HG03442 (cell line): Measurements from ENCODE around the gene CFAP20DC.
A peak's percentile ranks its signal among the peaks of the same experiment; 100 is the strongest.
"Not testable (repeated sequence)": the region's sequence is repeated elsewhere in the genome, so short reads cannot be mapped to it uniquely, and the experiment has no call there.

Experiments used
- ATAC-seq: cut with Tn5 transposase; IDR thresholded peaks from one replicate; pipeline ENCODE4 v1.9.1; 2021; ENCODE audit warnings: mild to moderate bottlenecking, moderate library complexity; ENCODE audit not compliant: unreplicated experiment

CFAP20DC gene

GRCh38 chr3:58824285-58824684 is 225.5 kb downstream of the CFAP20DC start:
- no peak for ATAC-seq

- not testable (repeated sequence) for ATAC-seq
These were observed 243.1 kb downstream of the CFAP20DC start for GRCh38 chr3:58806551-58807244.

DNA sequence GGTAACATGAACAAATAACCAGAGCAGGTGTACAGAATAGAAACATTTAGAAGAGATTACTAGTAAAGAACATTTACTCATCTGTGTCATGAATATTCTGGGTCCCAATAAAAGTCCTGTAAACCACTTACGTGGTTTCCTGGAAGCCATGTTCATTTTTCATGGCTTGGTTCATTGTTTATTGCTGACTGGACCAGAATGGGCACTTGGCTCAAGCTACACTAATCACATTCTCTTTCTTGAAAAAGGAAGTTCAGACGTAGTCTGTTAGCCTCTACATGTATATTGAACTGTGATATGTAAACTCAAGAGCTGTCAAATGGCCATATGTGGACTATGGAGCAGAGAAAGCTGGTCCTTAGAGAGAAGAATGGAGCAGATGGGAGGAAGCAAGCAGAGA is 244.9 kb downstream of the CFAP20DC start:
- ATAC-seq = no peak

DNA sequence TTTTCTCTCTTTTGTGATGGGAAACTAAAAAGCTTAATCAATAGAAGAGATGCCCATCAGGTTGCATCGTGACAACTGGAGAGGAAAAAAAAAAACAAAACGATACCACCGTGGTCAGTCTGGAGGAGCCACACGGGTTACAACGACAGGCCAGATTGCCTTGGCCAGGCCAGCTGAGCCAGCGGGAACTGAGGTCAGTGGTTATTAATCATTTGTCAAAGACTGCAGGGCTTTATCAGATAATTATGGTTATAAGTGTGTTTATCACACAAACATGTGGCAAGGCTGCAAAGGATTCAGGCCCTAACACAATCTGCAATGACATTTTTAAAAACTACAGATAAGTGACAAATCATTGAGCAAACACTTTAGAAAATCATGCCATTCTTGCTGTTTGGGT is 248.3 kb downstream of the CFAP20DC start:
- ATAC-seq = no peak

DNA sequence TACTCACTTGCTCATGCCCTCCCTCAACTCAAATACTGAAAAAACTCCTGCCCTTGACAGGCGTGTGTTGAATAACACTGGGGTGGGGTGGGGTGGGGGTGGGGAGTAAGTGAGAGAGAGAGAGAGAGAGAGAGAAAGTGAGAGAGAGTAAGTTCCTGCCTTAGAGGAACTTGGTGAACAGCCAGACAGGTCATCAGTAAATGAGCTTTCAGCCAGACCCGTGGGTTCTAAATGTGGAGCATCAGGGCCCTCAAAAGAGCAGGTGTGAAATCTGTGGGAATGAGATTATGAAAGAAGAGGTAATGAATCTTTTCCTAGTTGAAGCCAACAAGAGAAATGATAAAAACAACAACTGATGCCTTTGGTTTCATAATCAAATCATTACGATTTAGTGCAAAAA is 248.9 kb downstream of the CFAP20DC start:
- ATAC-seq = no peak

- ATAC-seq = no peak
These were observed 249.8 kb downstream of the CFAP20DC start for GRCh38 chr3:58800032-58800431.

DNA sequence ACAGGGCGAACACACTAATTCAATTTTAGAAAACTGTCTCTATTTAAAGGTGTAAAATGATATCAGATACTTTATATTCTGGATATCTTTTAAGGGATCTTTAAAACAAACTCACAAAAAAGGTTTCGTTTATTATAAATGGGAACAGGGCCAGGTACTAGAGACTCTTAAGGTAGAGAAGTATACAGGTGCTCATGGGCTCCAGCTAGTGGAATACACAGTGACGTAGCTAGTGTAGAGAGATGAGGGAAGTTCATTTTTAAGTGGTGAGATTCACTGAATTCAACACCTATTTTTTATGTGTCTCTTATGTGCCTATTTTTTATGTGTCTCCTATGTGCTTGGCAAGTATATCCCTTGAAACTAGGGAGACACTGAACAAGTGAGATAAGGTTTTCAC is 250.6 kb downstream of the CFAP20DC start:
- ATAC-seq = no peak

- peak; percentile 68 for ATAC-seq
These were observed 251.5 kb downstream of the CFAP20DC start for GRCh38 chr3:58798312-58798711.

GRCh38 chr3:58794750-58795149 is 255.1 kb downstream of the CFAP20DC start:
- no peak for ATAC-seq

DNA sequence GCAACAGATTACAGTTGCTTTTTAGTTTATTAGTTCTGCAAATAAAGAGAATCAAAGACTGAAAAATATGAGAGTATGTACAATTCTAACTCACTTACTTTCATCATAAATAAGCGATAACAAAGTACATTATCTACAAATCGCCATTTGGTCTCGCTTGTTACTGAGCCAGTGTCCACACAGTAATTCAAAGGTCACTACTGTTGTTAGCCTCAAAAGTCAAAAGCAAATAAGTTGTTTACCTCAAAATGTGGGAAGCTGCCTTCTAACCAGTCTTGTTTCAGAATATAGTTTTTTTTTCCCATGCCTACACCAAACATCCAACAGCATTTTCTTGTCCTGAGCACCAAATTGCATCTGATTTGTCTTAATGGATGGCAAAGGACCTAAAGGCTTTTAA is 255.9 kb downstream of the CFAP20DC start:
- ATAC-seq = no peak

DNA sequence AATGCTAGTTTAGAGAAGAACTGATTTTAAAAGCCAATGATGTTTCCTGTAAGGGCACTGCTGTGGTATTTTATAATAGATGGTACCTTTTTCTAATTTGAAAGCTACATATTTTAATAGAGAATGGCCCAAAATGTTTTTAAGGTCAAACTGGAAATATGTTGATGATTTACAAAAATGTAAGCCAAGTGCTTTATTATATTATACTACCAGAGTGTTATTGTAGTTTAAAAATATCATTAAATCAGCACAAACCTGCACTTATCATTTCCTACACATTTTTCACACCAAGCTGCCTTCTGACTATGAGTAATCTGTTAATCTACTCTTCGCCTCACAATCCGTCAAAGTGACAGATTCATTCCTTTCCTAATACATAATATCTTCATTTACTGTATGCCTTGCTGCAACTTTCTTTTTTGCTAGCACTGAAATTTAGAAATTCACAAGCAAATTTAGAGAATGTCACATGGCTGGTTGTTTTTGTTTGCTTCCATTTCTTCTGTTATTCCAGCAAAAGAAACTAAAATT is 256.8 kb downstream of the CFAP20DC start:
- ATAC-seq = no peak

DNA sequence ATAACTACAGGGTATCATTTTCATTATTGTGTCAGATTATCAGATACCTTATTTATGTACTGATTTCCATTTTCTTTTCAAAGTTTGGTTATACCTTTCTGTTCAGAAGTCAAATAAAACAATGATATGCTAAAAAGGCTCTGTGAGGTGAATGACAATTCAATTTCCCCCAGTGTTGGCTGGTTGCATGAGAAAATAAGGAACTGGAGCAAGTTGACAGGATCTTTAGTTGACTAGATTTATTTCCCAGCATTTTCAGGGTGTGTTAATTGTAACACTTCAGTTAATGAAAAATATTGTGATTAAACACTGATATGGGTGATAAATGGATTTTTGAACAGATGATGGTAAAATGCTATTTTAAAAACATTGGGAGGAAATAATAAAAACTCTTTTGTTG is 260.4 kb downstream of the CFAP20DC start:
- no peak for ATAC-seq

DNA sequence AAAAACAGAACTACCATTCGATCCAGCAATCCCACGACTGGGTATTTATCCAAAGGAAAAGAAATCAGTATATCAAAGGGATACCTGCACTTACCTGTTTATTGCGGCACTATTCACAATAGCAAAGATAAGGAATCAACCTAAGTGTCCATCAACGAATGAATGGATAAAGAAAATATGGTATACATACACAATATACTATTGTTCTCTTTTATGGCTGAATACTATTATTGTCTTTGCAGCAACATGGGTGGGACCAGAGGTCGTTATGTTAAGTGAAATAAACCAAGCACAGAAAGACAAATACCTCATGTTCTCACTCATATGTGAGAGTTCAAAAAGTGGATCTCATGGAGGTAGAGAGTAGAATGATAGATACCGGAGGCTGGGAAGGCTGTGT is 264.9 kb downstream of the CFAP20DC start:
- no peak for ATAC-seq

DNA sequence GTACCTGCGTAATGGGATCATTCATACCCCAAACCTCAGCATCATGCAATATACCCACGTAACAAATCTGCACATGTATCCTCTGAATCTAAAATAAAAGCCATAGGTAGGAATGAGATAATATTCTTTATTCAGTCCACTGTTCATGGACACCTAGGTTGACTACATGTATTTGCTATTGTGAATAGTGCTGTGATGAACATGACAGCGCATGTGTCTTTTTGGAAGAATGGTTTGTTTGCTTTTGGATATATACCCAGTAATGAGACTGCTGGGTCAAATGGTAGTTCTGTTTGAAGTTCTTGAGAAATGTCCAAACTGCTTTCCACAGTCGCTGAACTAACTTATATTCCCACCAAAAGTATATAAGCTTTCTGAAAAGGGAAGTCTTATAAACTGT is 265.4 kb downstream of the CFAP20DC start:
- ATAC-seq = no peak

GRCh38 chr3:58783845-58784244 is 266.0 kb downstream of the CFAP20DC start:
- no peak for ATAC-seq

DNA sequence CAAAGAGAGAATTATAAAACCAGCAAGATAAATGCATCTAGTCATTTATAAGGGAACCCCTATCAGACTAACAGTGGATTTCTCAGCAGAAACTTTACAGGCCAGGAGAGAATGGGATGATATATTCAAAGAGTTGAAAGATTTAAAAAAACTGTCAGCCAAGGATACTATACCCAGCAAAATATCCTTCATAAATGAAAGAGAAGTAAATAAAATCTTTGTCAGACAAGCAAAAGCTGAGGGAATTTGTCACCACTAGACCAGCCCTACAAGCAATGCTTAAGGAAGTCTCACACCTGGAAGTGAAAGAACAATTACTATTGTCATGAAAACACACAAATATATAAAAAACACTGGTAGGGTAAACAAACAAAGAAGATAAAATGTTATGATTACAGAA is 269.9 kb downstream of the CFAP20DC start:
- ATAC-seq = no peak

DNA sequence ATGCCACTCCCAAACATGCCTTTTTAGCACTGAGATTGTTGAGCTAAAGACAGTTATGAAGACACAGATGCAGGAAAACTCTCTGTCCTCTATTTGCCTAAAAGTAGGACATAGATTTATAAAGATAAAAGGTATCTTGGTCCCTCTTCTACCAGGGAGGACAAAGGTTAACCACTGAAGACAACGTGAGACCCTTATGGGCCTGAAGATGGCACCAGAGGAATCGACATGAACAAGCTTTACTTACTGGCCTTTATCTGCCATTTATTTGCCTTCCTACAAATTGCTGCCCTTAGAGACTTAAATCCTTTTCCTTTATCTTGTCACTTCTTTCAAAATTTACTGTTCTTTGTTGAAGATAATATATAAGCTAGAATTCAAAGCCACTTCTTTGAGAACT is 273.6 kb downstream of the CFAP20DC start:
- ATAC-seq = no peak

GRCh38 chr3:58772462-58772861 is 277.4 kb downstream of the CFAP20DC start:
- no peak for ATAC-seq

DNA sequence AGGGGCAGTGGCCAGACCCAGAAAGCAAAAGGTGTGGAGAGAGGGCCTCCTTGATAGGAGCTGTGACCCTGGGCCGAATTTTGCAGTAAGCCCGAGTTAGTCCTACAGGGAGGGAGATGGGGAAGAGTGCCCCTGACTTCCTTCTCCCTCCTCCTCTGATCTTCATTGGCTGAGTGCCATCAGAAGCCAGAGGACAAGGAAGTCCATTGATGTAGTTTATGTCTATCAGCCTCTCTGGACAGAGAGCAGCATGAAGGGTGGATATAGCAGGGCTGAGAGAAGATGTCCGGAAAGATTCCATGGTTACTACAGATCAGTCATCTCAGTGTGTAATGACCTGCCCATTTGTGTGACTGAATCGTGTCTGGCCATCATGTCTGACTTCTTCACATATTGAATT is 280.8 kb downstream of the CFAP20DC start:
- ATAC-seq = no peak

DNA sequence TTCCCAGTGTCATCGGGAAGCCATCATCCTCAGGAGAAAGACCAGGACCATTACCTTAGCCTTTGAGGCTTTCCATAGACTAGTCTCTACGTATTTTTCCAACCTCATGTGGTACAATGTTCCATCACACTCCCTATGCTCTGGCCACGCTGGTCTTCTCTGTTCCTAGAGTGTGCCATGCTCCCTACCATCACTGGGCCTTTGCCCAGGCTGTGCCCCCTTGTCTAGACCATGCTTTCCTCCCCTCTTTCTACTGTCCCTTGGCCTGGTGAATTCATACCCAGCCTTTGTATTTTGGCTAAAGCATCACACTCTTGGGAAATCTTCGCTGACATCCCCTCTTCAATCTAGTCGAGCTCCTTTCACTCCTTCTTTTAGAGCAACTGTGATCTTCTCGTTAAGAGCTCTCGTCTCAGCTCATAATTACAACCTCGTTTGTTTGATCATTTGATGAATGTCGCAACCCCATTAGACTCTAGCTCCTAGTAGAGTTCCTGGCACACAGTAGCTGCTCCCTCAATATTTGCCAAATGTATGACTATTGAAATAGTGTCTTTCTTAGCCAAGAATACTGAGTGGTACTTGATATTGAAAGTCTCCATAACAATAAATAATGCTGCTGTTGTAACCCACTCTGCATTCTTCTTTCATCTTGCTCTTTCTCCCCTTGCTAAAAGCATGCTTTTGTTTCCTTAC is 283.1 kb downstream of the CFAP20DC start:
- ATAC-seq = no peak

GRCh38 chr3:58755150-58755549 is 294.7 kb downstream of the CFAP20DC start:
- ATAC-seq = no peak

- ATAC-seq = peak; percentile 69
These were observed 295.8 kb downstream of the CFAP20DC start for GRCh38 chr3:58754074-58754473.
